GM19351 (cell line): Measurements from ENCODE around the gene RAP1A.
"Not testable (repeated sequence)": the region's sequence is repeated elsewhere in the genome, so short reads cannot be mapped to it uniquely, and the experiment has no call there.

Experiments
- ATAC-seq: cut with Tn5 transposase; IDR thresholded peaks from one replicate; pipeline ENCODE4 v1.9.1; 2021; ENCODE audit warnings: mild to moderate bottlenecking, moderate library complexity; ENCODE audit not compliant: unreplicated experiment

RAP1A gene

DNA sequence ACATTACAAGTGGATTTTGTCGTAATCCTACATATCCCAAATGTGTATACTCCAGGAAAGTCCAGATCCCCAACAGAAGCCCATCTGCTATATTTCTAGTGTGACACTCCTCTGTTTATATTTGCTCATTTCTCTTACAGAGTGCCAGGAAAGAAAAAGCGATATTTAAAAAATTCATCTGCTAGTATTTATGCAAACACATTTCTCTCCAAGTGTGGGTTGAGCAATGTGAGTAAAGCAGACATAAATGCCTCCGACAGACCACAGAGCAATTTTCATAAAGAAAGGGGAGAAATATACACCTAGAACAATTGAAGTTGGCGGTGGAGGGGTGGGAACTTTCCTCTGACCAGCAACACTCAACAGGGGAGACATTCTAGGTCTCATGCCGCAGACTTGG lies 22.2 kb upstream of the RAP1A start:
- ATAC-seq: no peak

GRCh38 chr1:111598544-111598943 lies 21.0 kb upstream of the RAP1A start:
- ATAC-seq: no peak

- no peak for ATAC-seq
Measured at GRCh38 chr1:111599781-111600693, 19.6 kb upstream of the RAP1A start.

DNA sequence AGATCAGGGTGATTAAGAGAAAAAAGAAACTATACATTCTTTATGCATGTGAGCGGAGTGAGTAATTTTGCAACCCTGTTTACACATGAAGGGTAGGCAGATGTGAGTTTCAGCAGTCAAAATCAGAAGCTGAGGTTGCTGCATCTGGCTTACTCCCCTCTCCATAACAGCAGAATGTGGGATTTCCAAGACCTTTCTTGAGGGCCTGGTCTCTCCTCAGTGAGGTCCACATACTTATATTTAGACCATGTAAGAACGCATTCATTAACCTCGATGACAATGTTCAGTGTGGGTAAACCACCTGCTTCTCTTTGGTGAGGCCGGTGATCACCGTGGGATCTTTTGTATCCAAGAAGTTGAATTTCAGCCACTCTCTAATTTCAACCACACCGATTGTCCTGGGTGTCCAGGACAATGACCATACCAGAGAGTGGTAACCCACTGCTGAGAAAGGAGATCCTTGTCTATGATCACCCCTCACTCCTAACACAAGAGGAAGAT lies 18.7 kb upstream of the RAP1A start:
- ATAC-seq: peak; percentile 61

DNA sequence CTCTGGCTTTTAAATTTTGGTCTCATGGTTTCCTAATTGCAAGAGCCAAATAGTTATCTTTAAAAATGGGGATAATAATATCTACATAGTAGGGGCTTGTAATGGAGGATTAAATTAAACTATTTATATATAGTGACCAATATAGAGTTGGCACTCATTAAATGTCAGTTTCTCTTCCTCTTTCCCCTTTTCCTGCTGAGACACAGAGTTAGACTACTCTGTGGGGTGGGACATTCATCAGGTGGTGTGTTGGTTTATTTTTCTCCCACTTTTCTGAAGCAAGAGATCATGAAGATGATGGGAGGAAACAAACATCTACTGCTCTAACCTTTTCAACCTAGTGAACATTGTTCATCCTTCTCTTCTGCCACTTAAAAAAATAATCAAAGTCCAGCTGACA lies 17.3 kb upstream of the RAP1A start:
- ATAC-seq: no peak

- ATAC-seq: no peak
Measured at GRCh38 chr1:111602974-111603373, 16.6 kb upstream of the RAP1A start.

GRCh38 chr1:111603979-111604378 lies 15.6 kb upstream of the RAP1A start:
- ATAC-seq: peak; percentile 42

- no peak for ATAC-seq
Measured at GRCh38 chr1:111604931-111605330, 14.7 kb upstream of the RAP1A start.

DNA sequence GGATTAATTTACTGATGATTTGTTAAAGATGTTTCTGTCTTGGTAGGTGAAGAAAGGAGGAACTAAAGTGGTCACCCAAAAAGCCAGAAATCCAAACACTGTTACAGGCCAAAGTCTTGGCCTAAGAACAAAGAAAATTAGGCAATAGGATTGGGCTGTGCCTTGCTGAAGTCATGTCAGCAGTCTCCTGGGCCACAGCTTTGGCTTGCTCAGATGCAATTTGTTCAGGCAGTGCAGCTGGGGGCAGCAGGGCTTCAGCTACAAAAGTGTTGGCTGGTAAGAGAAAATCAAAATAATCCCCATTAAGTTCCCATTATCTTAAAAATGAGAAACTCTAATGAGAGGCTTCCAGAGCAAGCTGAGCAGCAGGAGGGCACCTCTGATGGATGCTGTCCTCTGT lies 14.0 kb upstream of the RAP1A start:
- no peak for ATAC-seq

DNA sequence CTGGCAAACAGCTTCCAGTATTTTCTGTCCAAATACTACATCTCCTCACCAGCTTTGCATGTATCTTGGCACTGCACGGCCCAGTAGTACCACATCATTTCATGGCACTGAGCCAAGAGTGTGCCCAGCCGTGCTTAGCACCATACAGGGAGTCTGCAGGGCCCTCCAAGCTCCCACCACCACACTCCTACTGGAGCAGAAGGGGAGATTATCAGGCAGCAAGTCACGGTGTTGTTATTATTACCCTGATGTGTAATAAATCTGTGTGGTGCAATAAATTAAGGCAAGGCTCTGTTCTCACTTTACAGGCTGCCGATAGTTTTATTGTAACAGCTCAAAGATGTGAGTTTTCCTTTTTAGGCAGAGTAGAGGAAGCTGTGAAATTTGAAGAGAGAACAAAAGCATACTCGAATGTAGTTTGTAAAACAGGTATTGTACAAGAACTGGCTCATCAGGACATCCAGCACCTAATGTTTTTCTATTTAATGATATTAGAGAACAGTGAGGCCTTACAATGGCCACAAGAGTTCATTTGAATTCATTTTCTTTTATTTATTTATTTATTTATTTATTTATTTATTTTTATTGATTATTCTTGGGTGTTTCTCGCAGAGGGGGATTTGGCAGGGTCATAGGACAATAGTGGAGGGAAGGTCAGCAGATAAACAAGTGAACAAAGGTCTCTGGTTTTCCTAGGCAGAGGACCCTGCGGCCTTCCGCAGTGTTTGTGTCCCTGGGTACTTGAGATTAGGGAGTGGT lies 13.0 kb upstream of the RAP1A start:
- ATAC-seq: not testable (repeated sequence)

DNA sequence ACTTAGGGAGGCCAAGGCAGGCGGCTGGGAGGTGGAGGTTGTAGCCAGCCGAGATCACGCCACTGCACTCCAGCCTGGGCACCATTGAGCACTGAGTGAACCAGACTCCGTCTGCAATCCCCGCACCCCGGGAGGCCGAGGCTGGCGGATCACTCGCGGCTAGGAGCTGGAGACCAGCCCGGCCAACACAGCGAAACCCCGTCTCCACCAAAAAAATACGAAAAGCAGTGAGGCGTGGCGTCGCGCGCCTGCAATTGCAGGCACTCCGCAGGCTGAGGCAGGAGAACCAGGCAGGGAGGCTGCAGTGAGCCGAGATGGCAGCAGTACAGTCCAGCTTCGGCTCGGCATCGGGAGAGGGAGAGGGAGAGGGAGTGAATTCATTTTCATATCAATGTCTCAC lies 11.1 kb upstream of the RAP1A start:
- ATAC-seq: not testable (repeated sequence)

DNA sequence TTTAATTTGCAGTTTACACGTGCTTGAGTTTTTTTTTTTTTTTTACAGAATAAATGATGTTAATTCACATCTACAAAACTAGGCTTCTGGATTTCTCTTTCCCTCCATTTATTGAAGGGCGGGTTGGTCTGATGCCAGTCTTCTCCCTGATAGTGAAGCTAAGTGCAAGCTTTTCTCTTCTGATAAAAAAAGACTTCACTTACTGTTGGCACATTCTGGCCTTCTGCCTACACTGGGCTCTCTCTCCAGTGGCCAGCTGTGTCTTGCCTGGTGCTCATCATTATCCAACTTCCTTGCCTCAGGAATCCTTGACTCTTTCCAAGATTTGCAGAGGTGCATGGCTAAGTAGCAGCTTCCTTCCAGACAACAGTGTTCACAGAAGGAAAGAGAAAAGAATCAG lies 7.6 kb upstream of the RAP1A start:
- ATAC-seq: no peak

- ATAC-seq: peak; percentile 48
Measured at GRCh38 chr1:111615870-111616715, 3.5 kb upstream of the RAP1A start.

DNA sequence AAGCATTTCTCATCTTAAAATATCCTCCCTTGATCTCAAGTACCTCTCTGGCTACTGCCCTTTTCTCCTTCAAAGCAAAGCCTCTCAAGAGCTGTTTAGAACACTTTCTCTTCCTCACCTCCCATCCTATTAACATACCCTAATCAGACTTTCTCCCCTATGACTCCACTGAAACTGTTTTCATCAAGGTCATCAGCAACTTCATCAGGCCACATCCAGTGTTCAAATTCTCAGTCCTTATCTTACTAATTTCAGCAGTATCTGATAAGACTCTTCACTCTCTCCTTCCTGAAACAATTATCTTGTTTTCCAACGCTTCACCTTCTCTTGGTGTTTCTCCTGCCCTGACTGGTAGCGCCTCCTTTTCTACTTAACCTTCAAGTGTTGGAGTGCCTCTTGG lies 1.5 kb upstream of the RAP1A start:
- no peak for ATAC-seq

DNA sequence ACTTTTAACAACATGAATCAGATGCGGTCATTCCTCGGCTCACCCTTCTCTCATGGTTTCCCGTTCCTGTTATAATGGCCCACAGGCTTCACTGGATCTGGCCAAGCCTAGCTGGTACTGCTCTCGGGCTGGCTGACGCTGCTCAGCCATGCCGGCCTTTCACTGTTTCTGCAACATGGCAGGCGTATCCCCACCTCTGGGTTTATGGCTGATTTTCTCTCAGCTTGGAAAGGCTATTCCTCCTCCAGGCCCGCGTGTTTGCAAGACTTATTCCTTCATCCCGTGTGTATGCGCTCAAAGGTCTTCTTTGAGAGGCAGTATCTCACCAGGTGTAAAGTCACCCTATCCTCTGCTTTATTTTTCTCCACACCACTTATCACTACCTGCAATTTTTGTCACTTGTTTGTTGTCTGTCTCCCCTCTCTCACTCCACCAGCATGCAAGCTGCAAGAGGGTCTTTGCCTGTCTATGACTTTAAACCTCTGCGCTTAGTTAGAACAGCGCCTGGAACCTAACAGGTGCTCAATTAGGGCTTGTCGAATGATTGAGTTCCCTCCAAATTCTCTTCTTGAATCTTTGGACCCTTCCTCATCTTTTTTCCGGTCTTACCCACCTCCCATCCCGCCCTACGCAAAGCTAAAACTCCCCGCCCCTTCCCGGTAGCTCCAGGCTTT lies 491 bp upstream of the RAP1A start:
- no peak for ATAC-seq

DNA sequence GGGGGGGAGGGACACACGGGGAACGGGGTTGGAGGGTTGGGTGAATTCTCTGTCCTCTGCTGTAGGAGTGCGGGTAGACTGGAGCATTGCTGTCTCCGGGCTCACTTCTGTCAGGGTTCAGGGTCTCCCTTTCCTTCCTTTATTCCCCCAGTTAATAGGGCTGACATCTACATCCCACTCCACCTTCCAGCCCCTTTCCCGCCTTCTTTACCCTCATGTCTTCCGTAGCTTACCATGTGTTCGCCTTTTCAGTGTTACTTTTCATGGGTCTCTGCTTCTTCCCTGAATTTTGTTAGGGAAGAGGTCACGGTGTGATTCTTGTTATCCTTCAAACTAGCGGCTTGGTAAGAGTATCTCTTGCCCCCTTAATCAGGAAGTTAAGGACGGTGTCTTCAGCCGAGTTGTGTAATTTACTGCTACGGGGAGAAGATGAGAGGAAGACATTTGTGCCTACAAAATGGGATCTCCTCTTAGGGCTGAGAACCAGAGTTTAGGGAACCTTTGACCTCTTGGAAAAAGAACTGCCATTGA lies 917 bp downstream of the RAP1A start:
- ATAC-seq: no peak

GRCh38 chr1:111621050-111621449 lies 1.5 kb downstream of the RAP1A start:
- ATAC-seq: no peak

- no peak for ATAC-seq
Measured at GRCh38 chr1:111622166-111622565, 2.6 kb downstream of the RAP1A start.

- ATAC-seq: no peak
Measured at GRCh38 chr1:111624382-111624781, 4.8 kb downstream of the RAP1A start.

DNA sequence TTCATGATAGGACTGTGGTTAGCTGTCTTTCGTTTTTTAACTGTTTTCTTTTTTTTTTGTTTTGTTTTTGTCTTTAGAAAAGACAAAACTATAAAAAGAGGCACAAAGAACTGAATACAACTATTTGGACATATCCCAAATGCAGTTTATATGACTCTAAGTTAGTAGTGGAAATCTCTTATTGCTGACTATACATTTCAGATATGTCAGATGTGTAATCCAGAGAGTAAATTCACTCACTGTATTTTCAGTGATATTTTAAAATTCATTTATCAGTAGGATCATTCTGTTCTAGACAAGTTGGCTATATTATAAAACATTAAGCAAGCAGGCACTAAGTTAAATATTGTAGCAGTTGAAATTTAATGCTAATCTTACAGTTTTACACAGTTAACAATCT lies 5.7 kb downstream of the RAP1A start:
- no peak for ATAC-seq
